Gastrocnemius medialis (tissue), 4 donors: ENCODE measurements around the gene LRRC8E.

Experiments
- CTCF ChIP-seq, 5 experiments: fragments of 450-650 bp in 3 of 5; fragments of 200-600 bp in 2 of 5; sonication (generic) in 2 of 5; IDR thresholded peaks in 4 of 5; conservative IDR thresholded peaks in 1 of 5; 1 replicate in 4 of 5; 2 replicates in 1 of 5; pipeline ENCODE4 v1.5.1; 2016 to 2019; ENCODE audit warnings: antibody characterized with exemption in 5 of 5, mild to moderate bottlenecking in 3 of 5, moderate library complexity in 3 of 5
- POLR2A ChIP-seq, 2 donors: fragments of 450-650 bp; IDR thresholded peaks; one replicate each; pipeline ENCODE4 v1.6.1; 2017; ENCODE audit warnings: antibody characterized with exemption in 2 of 2, mild to moderate bottlenecking in 2 of 2, moderate library complexity in 2 of 2

- peak; percentile 52 to 86 (median 79) for TF ChIP-seq CTCF (IDR thresholded peaks at IDR 0.05 in 4 of 5, conservative IDR thresholded peaks at IDR 0.05 in 1 of 5)
- TF ChIP-seq POLR2A (IDR thresholded peaks at IDR 0.05) = no peak
These were observed 35.2 kb upstream of the LRRC8E start for GRCh38 chr19:7852851-7853769.
